Thyroid gland (tissue), 4 donors: ENCODE results near the gene GIMAP4.

ENCODE experiments used
- CTCF ChIP-seq, 6 experiments: fragments of 200-600 bp in 3 of 6; fragments of 450-650 bp in 3 of 6; sonication (generic) in 3 of 6; IDR thresholded peaks; one replicate each; pipeline ENCODE4 v1.5.1; 2016 to 2019; ENCODE audit warnings: antibody characterized with exemption in 6 of 6, mild to moderate bottlenecking in 2 of 6, inconsistent platforms in 1 of 6, moderate library complexity in 1 of 6
- POLR2A ChIP-seq, 2 donors: fragments of 450-650 bp; IDR thresholded peaks; one replicate each; pipeline ENCODE4 v1.6.1; 2017; ENCODE audit warnings: antibody characterized with exemption in 2 of 2, mild to moderate bottlenecking in 2 of 2, moderate library complexity in 1 of 2

GRCh38 chr7:150553163-150553562 lies 14.0 kb upstream of the GIMAP4 start:
- TF ChIP-seq CTCF (IDR thresholded peaks at IDR 0.05) (no peak), POLR2A (IDR thresholded peaks at IDR 0.05) (no peak)
